Cardiac muscle cell (in vitro differentiated cells and primary cell): Measurements from ENCODE around the gene SORCS3. TPM values are rescaled to one million over a fixed set of nuclear protein-coding genes. Genes with fewer than 3 reads are reported as not detected.

ENCODE experiments used
- DNase-seq, 2 donors: peaks; one replicate each; pipeline versions ENCODE4 v3.0.0 to v3.0.0-alpha.2; 2010 to 2017; ENCODE audit warnings: low read depth in 1 of 2, low spot score in 1 of 2
- H3K27ac ChIP-seq: fragments of 200-600 bp; sonication (generic); 2 replicates; pipeline ENCODE4 v1.5.1; 2016
- H3K27me3 ChIP-seq: fragments of 200-600 bp; sonication (generic); 2 replicates; pipeline ENCODE4 v1.6.0; 2016; ENCODE audit warnings: control low read depth
- H3K36me3 ChIP-seq: fragments of 200-600 bp; sonication (generic); 2 replicates; pipeline ENCODE4 v1.5.1; 2016; ENCODE audit warnings: control low read depth
- H3K4me1 ChIP-seq: fragments of 200-600 bp; sonication (generic); 2 replicates; pipeline ENCODE4 v1.8.1; 2017; ENCODE audit warnings: low read depth, mild to moderate bottlenecking, mixed run types
- H3K4me3 ChIP-seq: fragments of 200-600 bp; sonication (generic); 2 replicates; pipeline ENCODE4 v1.5.1; 2016; ENCODE audit warnings: mild to moderate bottlenecking
- H3K9me3 ChIP-seq: fragments of 200-600 bp; sonication (generic); 2 replicates; pipeline ENCODE4 v1.5.1; 2017; ENCODE audit warnings: low read depth, mild to moderate bottlenecking, control low read depth
- CTCF ChIP-seq: IDR thresholded peaks from 2 replicates; pipeline ENCODE4 v1.5.1; 2012; ENCODE audit warnings: low read depth, mild to moderate bottlenecking, low read length
- polyA plus RNA-seq: library from polyadenylated mRNA; unstranded; fragments of >200 nt; fragmentation: Nextera tagmentation; extraction: Ambion mirVana; gene quantifications from 2 replicates; pipeline ENCODE4 v1.2.1, GENCODE V29; 2016
- total RNA-seq: library from RNA; depleted of rRNA; stranded (reverse); fragments of >200 nt; gene quantifications from 2 replicates; pipeline ENCODE4 v1.2.3, GENCODE V29; 2016

Gene SORCS3
- total and polyA plus RNA-seq, 2 experiments from 2014 or later: 9.3 to 29.1 TPM

- no peak for DNase-seq
- no peaks in the 10 kb centered on the region for H3K36me3 ChIP-seq
- H3K27me3 ChIP-seq: no peaks in the 10 kb centered on the region
- H3K4me1 ChIP-seq: peaks cover 32% of the 10 kb centered on the region
- TF ChIP-seq CTCF: no peak
- no peaks in the 10 kb centered on the region for H3K9me3 ChIP-seq
- H3K4me3 ChIP-seq: no peak overlapping the region
- no peak overlapping the region for H3K27ac ChIP-seq
These were observed 17.0 kb downstream of the SORCS3 start for GRCh38 chr10:104658067-104658466.

GRCh38 chr10:104659809-104660208 is 18.7 kb downstream of the SORCS3 start:
- Histone ChIP-seq H3K27ac (no peak overlapping the region), H3K36me3 (no peaks in the 10 kb centered on the region), H3K4me1 (peaks cover 49% of the 10 kb centered on the region), H3K9me3 (no peaks in the 10 kb centered on the region), H3K27me3 (no peaks in the 10 kb centered on the region), H3K4me3 (no peak overlapping the region)
- no peak for DNase-seq
- TF ChIP-seq CTCF: no peak

- H3K4me3 ChIP-seq: no peak overlapping the region
- no peak for DNase-seq
- peaks cover 44% of the 10 kb centered on the region for H3K4me1 ChIP-seq
- no peak for TF ChIP-seq CTCF
- no peaks in the 10 kb centered on the region for H3K36me3 ChIP-seq
- peak overlapping the region; percentile 49 for H3K27ac ChIP-seq
- H3K9me3 ChIP-seq: no peaks in the 10 kb centered on the region
- H3K27me3 ChIP-seq: no peaks in the 10 kb centered on the region
These were observed 22.0 kb downstream of the SORCS3 start for GRCh38 chr10:104663076-104663475.

GRCh38 chr10:104663563-104663962 is 22.5 kb downstream of the SORCS3 start:
- H3K27me3 ChIP-seq: no peaks in the 10 kb centered on the region
- no peak overlapping the region for H3K4me3 ChIP-seq
- no peak for TF ChIP-seq CTCF
- H3K9me3 ChIP-seq: no peaks in the 10 kb centered on the region
- peaks cover 47% of the 10 kb centered on the region for H3K4me1 ChIP-seq
- H3K27ac ChIP-seq: no peak overlapping the region
- no peak for DNase-seq
- no peaks in the 10 kb centered on the region for H3K36me3 ChIP-seq

- H3K4me3 ChIP-seq: no peak overlapping the region
- H3K9me3 ChIP-seq: no peaks in the 10 kb centered on the region
- TF ChIP-seq CTCF: no peak
- H3K27ac ChIP-seq: no peak overlapping the region
- H3K27me3 ChIP-seq: no peaks in the 10 kb centered on the region
- peaks cover 52% of the 10 kb centered on the region for H3K4me1 ChIP-seq
- no peaks in the 10 kb centered on the region for H3K36me3 ChIP-seq
- no peak for DNase-seq
These were observed 23.1 kb downstream of the SORCS3 start for GRCh38 chr10:104664205-104664604.

- Histone ChIP-seq H3K36me3 (no peaks in the 10 kb centered on the region), H3K4me3 (no peak overlapping the region), H3K4me1 (peaks cover 48% of the 10 kb centered on the region), H3K27ac (no peak overlapping the region), H3K9me3 (no peaks in the 10 kb centered on the region), H3K27me3 (no peaks in the 10 kb centered on the region)
- TF ChIP-seq CTCF: no peak
- no peak for DNase-seq
These were observed 24.1 kb downstream of the SORCS3 start for GRCh38 chr10:104665174-104665573.
